ENCODE measurements around the gene BEND7. TPM values are rescaled to one million over a fixed set of nuclear protein-coding genes. Genes with fewer than 3 reads are reported as not detected.

BEND7 gene
- total and polyA plus RNA-seq, 2 of the 13 experiments (the other 11 are each of a cell fraction or from before 2014, with no cell fraction given), result 14.1 to 17.1 TPM

DNA sequence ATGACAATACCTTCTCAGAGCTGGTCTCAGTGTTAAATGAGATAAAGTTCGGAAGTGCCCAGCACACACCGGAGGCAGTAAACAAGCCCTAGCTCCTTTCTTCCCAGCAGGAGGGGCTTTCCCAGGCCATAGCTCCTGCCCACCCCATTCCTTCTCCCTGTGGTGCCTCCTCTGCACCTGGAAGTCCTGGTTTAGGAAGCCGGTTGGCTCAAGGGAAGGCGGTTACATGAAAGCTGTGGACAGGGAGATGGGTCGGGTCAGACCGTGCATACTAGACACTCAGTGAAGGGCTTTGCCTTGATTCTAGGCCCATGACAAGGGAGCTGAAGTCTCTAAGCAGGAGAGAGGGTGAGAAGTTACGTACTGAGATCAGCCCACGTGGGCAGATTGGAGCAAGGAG is 8.6 kb downstream of the BEND7 start:
- POLR2A ChIA-PET, result no interaction called here
- whole genome bisulfite sequencing (ENCODE audit: low lambda C conversion rate), result over 99% methylated on average over 8 of the region's 8 CpGs
- Histone ChIP-seq H3K79me2 (ENCODE audit: insufficient read depth, low read length) (peaks cover 3% of the 10 kb centered on the region), H3K36me3 (replicated peaks in 1 of 2; ENCODE audit: control insufficient read depth in 1 of 2, insufficient read depth in 2 of 2, low read length in 2 of 2) (peaks cover 19 to 53% of the 10 kb centered on the region in 2 experiments), H3K9me3 (ENCODE audit: low read length) (no peaks in the 10 kb centered on the region), H2AFZ (ENCODE audit: low read length) (no peak overlapping the region), H3K4me3 (replicated peaks in 1 of 3; ENCODE audit: insufficient read depth in 1 of 3, low read depth in 2 of 3, low read length in 3 of 3) (no peak overlapping the region), H3K27ac (ENCODE audit: extremely low read length, insufficient read depth, low read length) (no peak overlapping the region), H4K20me1 (ENCODE audit: insufficient read depth, low read length) (no peaks in the 10 kb centered on the region), H3K4me1 (ENCODE audit: insufficient read depth, low read length) (peaks cover 9% of the 10 kb centered on the region), H3K9ac (ENCODE audit: insufficient read depth, low read depth, low read length) (no peak overlapping the region), H3K27me3 (ENCODE audit: control insufficient read depth in 1 of 2, insufficient read depth in 2 of 2, low read length in 2 of 2) (no peaks in the 10 kb centered on the region), H3K4me2 (ENCODE audit: low read depth, low read length) (no peak overlapping the region)
- ATAC-seq, result no peak
- intact Hi-C loops (cut with micrococcal nuclease; ENCODE audit: unreplicated experiment) (no loop called here), in situ Hi-C loops (cut with HindIII; ENCODE audit: extremely low pct_ligation_motif_present, low pct_unique_long_range_greater_than_20kb) (no loop called here)
- DNase-seq (ENCODE audit: low spot score), result no peak
- no peak for FAIRE-seq
- TF ChIP-seq SP2 (CRISPR knock-in tag; IDR thresholded peaks at IDR 0.05), result no peak
- TF ChIP-seq ZNF34 (CRISPR knock-in tag; IDR thresholded peaks at IDR 0.05; ENCODE audit: borderline replicate concordance), result no peak
- TF ChIP-seq, protein P1, sequence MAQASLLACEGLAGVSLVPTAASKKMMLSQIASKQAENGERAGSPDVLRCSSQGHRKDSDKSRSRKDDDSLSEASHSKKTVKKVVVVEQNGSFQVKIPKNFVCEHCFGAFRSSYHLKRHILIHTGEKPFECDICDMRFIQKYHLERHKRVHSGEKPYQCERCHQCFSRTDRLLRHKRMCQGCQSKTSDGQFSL (CRISPR knock-in tag; IDR thresholded peaks at IDR 0.05), result no peak
- TF ChIP-seq SMAD9 (CRISPR knock-in tag; IDR thresholded peaks at IDR 0.05), result no peak
- TF ChIP-seq, protein P2, sequence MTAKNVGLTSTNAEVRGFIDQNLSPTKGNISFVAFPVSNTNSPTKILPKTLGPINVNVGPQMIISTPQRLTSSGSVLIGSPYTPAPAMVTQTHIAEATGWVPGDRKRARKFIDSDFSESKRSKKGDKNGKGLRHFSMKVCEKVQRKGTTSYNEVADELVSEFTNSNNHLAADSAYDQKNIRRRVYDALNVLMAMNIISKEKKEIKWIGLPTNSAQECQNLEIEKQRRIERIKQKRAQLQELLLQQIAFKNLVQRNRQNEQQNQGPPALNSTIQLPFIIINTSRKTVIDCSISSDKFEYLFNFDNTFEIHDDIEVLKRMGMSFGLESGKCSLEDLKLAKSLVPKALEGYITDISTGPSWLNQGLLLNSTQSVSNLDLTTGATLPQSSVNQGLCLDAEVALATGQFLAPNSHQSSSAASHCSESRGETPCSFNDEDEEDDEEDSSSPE (CRISPR knock-in tag; IDR thresholded peaks at IDR 0.05), result no peak
- TF ChIP-seq HDAC1 (CRISPR knock-in tag; IDR thresholded peaks at IDR 0.05), result no peak
- no peak for TF ChIP-seq SMC3 (IDR thresholded peaks at IDR 0.05; ENCODE audit: low read length)
- TF ChIP-seq, protein P3, sequence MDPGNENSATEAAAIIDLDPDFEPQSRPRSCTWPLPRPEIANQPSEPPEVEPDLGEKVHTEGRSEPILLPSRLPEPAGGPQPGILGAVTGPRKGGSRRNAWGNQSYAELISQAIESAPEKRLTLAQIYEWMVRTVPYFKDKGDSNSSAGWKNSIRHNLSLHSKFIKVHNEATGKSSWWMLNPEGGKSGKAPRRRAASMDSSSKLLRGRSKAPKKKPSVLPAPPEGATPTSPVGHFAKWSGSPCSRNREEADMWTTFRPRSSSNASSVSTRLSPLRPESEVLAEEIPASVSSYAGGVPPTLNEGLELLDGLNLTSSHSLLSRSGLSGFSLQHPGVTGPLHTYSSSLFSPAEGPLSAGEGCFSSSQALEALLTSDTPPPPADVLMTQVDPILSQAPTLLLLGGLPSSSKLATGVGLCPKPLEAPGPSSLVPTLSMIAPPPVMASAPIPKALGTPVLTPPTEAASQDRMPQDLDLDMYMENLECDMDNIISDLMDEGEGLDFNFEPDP (CRISPR knock-in tag; conservative IDR thresholded peaks at IDR 0.05), result no peak
- TF ChIP-seq, protein P4, sequence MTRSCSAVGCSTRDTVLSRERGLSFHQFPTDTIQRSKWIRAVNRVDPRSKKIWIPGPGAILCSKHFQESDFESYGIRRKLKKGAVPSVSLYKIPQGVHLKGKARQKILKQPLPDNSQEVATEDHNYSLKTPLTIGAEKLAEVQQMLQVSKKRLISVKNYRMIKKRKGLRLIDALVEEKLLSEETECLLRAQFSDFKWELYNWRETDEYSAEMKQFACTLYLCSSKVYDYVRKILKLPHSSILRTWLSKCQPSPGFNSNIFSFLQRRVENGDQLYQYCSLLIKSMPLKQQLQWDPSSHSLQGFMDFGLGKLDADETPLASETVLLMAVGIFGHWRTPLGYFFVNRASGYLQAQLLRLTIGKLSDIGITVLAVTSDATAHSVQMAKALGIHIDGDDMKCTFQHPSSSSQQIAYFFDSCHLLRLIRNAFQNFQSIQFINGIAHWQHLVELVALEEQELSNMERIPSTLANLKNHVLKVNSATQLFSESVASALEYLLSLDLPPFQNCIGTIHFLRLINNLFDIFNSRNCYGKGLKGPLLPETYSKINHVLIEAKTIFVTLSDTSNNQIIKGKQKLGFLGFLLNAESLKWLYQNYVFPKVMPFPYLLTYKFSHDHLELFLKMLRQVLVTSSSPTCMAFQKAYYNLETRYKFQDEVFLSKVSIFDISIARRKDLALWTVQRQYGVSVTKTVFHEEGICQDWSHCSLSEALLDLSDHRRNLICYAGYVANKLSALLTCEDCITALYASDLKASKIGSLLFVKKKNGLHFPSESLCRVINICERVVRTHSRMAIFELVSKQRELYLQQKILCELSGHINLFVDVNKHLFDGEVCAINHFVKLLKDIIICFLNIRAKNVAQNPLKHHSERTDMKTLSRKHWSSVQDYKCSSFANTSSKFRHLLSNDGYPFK (CRISPR knock-in tag; IDR thresholded peaks at IDR 0.05; ENCODE audit: borderline replicate concordance), result no peak
- TF ChIP-seq ZNF343 (CRISPR knock-in tag; IDR thresholded peaks at IDR 0.05), result no peak
- no peak for TF ChIP-seq ZNF615 (CRISPR knock-in tag; IDR thresholded peaks at IDR 0.05; ENCODE audit: borderline replicate concordance)
- no TSS peak for BruUV-seq (replicated peaks)
- CTCF ChIA-PET (ENCODE audit: low intra/inter-chr PET ratio, low total read pairs), result no interaction called here

Measured in HepG2 (cell line).